GM21786 (cell line): ENCODE data around the gene CHMP1A.
A peak's percentile ranks its signal among the peaks of the same experiment; 100 is the strongest.
"Not testable (repeated sequence)": the region's sequence is repeated elsewhere in the genome, so short reads cannot be mapped to it uniquely, and the experiment has no call there.

Source experiments
- ATAC-seq: cut with Tn5 transposase; IDR thresholded peaks from one replicate; pipeline ENCODE4 v1.9.1; 2021; ENCODE audit not compliant: unreplicated experiment

Gene CHMP1A

DNA sequence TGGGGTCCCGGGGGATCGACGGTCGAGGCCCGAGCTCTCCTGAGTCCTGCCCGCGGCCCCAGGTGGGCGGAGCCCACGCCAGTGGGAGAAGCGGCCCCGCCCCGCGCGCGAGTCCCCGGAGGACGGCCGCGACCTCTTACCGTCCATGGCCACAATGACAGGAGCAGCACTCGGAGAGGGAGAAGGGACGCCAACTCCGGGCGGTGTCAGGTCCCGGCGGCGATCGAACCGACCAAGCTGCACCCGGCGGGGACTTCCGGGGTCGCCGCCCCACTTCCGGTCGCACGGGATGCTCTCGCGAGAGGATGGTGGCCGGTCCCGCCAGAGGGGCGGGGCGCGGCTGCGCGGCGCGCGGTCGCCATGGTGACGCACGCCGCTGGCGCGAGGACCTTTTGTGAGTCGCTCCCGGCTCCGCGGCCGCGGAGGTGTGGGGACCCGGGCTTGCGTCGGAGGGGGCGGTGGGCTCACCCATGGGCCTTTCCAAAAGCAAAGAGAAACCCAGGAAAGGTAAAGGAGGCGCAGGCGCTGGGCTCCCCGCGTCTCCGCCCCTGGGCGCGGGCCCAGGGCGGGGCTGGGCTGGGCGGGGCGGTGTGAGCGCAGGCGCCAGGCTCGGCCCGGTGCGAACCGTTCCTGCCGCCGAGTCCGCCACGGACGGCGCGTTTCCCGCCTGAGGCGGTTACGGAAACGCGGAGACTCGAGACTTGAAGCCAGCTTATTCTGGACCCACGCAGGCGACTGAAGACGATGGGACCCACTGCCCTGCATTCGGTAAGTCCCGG lies at the start of gene CHMP1A, which contains the start of gene SPATA33:
Gene CHMP1A (minus strand): TSS at position 267 of the 779 bp plus-strand sequence. CDS start 120 bp downstream, at position 147.
Gene SPATA33 (plus strand): TSS at position 395 of the 779 bp plus-strand sequence. CDS start 76 bp downstream, at position 471.
- peak; percentile 90 for ATAC-seq

DNA sequence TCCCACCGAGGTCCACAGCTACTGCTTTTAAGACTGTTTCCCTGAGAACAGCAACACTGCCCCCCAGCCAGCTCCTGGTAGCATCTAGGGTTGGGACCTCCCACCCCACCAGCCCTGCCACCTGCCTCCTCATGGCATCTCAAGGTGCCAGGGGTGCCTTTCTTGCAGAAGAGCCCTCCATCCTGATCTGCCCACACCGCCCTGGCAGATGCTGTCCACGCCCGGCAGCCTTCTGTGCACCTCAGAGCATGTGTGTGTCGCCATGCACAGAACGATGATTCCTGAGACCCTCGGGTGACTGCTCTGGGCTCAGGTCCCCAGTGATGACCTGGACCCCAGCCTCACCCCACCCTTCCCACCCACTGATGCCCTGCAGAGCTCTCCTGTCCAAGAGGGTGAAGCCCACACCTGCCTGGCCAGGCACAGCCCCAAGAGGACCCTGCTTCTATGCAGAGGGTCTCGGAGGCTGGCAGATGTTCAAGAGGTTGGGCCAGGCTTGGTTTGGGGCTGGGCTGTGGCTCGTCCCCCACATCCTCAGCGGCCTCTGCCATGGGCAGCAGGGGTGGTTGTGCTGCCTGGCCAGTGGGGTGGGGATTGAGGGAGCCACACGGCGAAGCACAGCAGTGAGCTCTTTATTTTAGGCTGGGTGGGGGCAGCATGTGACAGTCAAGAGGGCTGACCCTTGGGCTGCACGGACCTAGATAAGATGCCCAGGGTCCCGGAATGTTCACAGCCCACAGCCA lies 49.2 kb upstream of the CHMP1A start:
- ATAC-seq = no peak

DNA sequence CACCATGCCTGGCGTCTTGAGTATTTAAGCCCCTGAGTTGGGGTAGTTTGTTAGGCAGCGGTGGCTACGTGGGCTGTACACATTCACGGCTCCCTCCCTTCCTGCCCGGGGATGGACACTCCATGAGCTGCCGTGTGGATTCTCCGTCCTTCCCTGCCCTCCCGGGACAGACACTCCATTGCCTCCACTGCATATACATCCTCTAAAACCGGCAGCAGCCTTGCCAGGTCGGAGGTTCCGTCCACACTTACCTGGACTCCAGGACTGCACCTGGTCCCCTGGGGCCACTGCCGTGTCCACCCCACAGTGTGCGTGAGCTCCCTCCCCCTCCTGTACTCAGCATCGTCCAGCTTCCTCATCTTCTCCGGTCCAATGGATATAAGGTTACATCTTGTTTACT lies 47.5 kb upstream of the CHMP1A start:
- no peak for ATAC-seq

DNA sequence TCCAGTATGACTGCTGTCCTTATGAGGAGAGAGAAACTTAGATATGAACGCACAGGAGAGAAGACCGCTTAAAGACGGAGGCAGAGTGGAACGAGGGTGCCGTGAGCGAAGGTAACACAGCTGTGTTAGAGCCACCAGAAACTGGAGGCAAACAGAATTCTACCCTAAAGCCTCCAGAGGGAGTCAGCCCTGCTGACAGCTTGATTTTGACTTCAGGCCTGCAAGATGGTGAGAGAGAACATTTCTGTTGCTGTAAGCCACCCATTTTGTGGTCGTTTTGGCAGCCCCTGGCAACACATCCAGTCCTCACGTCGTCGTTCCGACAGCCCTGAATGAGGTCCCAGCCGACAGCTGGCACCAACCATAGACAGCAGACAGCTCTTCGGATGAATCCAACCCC lies 46.8 kb upstream of the CHMP1A start:
- no peak for ATAC-seq

DNA sequence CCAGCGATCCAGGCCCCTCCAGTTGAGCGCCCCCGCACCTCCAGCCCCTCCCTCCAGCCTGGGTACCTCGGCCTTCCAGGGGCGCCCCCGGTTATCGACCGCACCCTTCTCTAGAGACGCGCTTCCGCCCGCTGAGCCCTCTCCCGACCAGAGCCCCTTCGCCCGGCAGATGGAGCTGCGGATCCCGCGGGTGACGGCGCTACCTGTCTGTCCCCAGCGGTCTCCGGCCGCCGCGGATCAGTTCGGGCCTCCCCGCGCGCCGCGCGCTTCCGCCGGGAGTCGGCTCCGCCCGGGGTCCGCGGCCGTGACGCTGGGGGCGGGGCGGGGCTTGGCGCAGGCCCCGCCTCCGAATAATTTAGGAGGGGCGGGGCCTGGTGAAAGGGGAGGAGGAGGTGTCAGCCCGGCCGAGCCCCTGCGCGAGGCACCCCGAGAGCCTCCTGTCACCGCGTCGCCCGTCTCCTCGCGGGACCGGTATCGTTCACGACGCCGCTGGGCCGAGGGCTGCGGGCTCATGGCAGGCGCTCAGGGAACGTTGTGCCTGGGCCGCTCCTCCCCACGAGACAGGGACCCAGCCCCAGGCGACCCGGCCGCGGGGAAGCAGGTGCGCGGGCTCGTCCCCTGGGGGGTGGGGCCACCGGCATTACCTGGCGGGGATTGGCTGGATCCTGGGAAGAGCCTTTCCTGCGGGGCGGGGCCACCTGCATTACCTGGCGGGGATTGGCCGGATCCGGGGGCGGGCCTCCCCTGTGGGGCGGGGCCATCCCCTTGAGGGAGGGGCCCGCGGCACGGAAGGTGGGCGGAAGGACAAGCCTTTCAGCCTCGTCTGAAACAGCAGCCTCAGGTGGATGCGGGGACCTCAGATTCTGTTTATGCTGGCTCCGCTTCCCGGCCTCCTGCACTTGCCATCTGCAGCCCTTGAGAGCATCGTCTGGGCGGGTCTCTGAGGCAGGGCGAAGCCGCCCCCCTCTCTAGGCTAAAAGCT lies 44.2 kb upstream of the CHMP1A start, which contains the start of gene SPATA2L:
Gene SPATA2L (minus strand): TSS at position 281 of the 982 bp plus-strand sequence. CDS start 473 bp downstream, outside the sequence.
- peak; percentile 55 for ATAC-seq

DNA sequence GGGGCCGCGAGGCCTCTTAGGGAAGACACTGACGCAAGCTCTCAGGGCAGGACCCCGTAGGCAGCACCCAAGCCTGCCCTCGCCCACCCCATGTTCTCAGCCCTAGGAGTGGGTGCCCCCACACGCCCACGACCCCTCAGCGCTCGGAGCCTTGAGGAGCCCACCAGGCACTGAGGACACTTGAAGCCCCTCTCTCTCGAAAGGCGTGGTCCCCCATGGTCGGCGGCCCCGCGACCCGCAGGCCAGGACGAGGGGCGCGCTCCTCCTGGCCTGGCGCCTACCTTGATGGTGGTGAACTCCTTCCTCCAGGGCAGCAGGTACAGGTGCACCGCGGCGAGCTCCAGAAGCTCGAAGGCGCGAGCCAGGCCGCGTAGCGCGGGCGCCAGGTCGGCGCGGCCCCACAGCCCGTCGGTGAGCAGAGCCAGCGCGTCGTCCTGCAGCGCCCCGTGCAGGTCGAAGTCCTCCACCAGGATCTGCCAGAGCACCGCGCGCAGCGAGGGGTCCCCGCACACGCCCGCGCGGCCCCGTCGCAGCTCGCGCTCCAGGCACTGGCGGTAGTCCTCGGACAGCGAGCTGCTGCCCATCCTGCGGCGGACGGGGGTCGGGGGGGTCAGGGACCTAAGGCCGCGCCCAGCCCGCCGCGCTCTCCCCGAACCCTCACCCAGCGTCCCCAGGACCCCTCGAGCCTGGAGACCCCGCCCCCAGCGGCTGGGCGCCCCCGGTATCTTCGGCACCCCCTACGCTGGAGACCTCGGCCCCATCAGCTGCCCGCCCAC lies 43.3 kb upstream of the CHMP1A start:
- no peak for ATAC-seq

DNA sequence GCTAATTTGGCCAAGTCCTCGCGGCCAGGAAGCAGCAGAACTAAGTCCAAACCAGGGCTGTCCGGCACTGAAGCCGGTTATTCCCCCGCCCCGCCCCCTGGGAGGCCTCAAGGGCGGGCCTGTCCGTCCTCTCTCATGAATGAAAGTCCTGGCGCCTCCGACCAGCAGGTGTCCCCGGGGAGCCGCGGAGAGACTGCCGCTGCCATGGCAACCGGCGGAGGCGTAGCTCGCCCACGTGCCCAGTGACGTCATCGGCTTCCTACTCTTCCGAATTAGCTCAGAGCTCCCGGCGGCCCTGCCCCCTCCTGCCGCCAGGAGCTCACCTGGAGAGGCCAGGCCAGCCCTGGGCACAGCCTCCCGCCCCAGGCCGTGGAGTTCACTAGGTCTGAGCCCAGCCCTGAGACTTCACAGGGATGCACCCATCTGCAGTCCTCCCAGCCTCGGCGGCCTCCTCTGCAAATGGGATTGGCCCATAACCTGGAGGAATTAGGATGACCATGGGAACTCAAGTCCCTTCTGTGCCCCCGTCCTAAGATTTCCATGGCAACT lies 42.7 kb upstream of the CHMP1A start:
- ATAC-seq = peak; percentile 56

DNA sequence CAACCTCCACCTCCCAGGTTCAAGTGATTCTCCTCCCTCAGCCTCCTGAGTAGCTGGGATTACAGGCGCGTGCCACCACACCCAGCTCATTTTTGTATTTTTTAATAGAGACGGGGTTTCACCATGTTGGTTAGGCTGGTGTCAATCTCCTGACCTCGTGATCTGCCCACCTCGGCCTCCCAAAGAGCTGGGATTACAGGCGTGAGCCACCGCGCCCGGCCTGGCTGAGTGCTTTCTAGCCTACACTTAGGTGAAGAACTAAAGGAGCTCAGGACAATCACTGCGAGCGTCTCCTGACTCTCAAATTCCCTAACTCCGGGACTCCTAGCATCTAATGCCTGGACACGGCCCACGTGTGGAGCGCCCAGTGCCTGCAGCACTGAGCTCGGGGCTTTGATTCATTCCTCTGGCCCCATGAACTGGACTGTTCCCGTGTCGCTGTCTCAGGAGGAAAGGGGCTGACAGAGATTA lies 42.2 kb upstream of the CHMP1A start:
- not testable (repeated sequence) for ATAC-seq

DNA sequence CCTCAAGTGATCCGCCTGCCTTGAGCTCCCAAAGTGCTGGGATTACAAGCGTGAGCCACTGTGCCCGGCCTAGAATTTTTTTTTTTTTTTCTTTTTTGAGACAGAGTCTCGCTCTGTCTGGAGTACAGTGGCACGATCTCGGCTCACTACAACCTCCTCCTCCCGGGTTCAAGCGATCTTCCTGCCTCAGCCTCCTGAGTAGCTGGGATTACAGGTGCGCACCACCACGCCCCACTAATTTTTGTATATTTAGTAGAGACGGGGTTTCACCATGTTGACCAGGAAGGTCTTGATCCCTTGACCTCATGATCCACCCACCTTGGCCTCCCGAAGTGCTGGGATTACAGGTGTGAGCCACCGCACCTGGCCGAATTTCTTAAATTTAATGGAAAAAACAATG lies 41.2 kb upstream of the CHMP1A start:
- not testable (repeated sequence) for ATAC-seq

DNA sequence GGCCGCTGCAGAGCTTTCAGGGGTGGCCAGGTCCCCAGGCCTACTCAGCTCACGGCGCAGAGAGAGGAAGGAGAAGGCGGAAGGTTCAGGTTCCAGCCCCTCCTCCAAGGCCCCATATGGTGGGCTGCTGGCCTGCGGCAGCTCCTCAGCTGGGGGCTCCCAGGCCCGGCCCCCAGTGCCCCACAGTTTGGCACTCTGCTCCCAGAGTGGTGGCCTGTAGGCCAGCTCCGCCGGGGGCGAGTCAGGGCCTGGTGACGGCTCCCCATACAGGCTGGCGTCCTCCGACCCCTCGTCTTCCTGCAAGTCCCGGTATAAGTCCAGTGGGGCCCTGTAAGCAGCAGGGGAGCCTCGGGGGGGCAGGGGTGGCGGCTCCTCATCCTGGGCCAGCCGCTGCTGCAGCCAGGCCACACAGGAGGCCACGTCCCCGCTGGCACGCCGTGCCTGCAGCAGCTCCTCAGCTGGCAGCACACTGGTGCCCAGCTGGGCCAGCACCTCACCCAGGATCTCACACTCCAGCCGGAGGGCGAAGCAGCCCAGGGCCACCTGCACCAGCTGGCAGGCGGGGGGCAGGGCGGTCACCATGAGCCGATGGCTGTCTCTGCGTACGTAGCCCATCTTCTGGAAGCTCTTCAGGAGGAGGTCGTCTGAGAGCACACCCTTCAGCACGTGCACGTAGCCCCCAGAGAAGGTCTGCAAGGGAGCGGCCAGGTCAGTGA lies 40.3 kb upstream of the CHMP1A start:
- no peak for ATAC-seq

DNA sequence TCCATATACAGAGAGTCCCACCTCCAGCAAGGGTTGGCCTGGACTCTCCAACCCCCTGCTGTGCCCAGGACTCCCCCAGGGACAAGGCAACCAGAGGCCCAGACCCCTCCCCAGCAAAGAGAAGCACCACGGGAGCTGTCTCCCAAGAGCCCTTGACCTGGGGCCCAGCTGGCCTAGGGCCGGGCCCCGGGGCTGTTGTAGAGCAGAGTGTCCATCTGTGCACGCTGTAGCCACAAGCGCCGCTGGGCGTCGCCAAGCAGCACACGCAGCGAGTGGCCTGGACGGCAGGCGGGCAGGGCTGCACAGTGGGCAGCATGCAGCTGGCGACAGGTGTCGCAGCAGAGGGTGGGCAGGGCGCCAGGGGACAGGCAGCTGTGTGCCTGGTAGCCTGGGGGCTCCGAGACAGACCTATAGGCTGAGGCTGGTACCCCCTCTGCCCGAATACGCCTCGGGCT lies 39.7 kb upstream of the CHMP1A start:
- no peak for ATAC-seq

DNA sequence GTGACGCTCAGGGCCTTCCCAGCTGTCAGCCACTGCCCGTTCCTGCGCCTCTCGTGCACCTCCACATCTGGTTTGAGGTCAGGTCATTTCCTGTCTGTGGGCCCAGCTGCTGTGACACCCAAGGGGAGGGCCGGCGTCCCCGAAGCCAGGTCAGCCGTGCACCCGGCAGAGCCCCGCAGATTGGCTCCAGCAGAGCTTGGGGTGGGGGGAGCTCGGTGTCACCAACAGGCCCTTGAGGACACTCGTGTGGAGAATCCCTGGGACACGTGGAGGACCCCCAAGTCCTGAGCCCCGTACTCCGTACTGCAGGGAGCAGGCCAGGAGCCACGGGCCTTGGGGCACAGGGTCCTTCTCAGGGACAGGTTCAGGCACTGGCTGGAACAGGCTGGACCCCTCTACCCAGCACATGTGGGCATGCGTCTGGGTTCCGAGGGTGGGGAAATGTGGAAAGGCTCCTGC lies 39.2 kb upstream of the CHMP1A start:
- ATAC-seq = no peak

DNA sequence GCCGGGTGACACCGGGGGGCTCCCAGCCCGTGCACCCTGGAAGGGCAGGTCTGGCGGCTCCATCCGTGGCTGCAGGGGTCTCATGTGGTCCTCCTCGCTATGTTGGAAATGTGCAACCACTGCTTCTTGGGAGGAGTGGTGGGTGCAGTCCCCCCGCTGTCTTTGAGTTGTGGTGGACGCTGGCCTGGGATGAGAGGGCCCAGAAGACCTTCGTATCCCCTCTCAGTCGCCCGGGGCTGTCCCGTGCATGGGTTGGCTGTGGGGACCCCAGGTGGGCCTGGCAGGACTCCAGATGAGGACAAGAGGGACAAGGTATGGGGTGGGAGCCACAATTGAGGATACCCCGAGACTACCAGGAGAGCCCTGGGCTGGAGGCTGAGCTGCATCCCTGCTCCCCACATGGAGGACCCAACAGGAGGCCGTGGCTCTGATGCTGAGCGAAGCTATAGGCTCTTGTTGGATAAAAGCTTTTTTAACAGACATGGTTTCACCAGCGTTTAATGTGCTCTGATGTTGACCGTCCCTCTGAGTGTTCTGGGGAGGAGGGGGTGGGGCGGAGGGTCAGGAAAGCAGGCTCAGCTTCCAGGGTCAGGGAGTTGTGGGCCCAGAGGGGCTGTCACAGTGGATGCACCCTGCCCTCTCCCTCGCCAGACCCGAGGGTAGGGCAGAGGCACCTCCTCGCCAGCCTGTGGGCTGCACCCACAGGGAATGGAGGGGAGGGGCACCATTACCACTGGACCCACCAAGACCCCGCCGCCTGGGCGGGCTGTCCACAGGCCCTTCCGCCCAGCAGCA lies 38.6 kb upstream of the CHMP1A start:
- no peak for ATAC-seq

DNA sequence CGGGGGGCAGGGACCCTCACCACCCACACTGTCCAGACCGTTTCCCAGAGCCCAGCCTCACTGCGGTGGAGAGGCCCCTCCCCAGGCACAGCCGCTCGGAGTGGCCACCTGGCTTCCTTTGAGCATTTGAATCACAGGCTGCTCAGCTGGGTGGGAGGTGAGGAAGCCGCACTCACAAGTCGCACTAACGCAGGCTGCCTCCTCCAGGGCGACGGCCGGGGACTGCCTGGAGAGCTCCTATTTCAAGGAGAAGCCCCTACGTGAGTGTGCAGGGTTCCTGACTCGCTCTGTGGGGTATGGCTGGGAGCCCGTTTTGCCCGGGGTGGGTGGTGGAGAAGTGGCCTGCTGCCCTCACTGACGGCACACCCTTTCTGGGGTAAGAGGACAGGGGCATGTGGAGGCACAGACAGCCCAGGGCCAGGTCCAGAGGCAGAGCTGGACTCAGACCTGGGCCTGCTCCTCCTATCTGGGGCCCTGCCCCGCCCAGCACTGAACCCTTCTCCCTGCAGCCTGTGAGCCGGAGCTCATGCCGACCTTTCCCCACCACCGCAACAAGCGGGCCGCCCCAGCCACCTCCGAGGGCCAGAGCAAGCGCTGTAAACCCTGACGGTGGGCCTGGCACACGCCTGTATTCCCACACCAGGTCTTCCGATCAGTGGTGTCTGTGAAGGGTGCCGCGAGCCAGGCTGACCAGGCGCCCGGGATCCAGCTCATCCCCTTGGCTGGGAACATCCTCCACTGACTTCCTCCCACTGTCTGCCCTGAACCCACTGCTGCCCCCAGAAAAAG lies 37.8 kb upstream of the CHMP1A start:
- ATAC-seq = no peak

DNA sequence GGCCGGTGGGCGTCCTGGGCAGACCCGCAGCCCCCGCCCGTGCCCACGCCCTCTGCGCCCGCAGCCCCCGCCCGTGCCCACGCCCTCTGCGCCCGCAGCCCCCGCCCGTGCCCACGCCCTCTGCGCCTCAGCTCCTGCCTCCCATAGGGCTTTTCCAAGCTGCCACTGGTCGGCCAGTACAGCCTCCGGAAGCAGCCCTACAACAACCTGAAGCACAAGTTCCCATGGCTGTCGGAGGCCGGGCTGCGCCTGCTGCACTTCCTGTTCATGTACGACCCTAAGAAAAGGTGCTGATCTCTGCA lies 37.2 kb upstream of the CHMP1A start:
- not testable (repeated sequence) for ATAC-seq

DNA sequence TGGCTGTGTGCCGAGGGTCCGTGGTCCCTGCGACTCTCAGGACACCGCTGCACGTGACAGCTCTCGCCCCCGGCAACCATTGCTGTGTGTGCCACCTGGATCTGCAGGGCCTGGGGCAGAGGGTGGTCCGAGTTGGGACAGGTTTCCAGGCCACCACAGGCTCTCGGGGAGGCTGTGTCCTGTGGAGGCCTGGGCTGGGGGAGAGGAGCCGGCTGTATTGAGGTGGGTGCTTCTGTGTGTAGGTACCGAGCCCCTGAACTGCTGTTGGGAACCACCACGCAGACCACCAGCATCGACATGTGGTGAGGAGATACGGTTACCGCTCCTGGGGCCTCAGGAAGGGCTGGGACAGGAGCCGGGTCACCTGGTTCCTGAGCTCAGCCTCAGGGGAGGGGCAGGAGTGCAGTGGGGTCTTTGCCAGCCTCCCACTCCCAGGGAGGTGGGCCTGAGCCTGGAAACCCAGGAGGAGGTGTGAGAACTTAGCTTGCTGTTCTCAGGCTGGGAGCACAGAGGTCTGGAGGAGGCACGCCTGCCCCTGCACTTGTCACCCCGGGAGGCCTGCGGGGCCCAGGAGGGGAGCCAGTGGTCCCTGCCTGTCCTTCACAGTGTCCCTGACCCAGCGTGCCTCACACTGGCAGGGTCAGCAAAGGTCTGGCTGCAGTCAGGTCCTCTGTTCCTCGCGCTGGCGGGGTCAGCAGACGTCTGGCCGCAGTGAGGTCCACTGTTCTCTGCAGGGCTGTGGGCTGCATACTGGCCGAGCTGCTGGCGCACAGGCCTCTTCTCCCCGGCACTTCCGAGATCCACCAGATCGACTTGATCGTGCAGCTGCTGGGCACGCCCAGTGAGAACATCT lies 36.6 kb upstream of the CHMP1A start:
- ATAC-seq = no peak
